NB4 (cell line): ENCODE results near the gene TSGA10.

ENCODE experiments used
- CTCF ChIP-seq: IDR thresholded peaks from one replicate; pipeline ENCODE4 v1.5.1; 2012; ENCODE audit warnings: low read depth, low read length
- MAX ChIP-seq: IDR thresholded peaks from 2 replicates; pipeline ENCODE4 v1.6.1; 2011; ENCODE audit warnings: low read depth, low read length
- POLR2A ChIP-seq: IDR thresholded peaks from 2 replicates; pipeline ENCODE4 v1.6.1; 2011; ENCODE audit warnings: mild to moderate bottlenecking; ENCODE audit not compliant: insufficient read length; ENCODE audit errors: extremely low read depth

GRCh38 chr2:99140860-99141109 is 14.0 kb downstream of the TSGA10 start:
- no peak for TF ChIP-seq POLR2A
- no peak for TF ChIP-seq CTCF
- TF ChIP-seq MAX = peak; percentile 22; the same call in 1 of the 2 replicates
